NCI-H146 (cell line): ENCODE measurements around the gene TAP2.
"Not testable (repeated sequence)": the region's sequence is repeated elsewhere in the genome, so short reads cannot be mapped to it uniquely, and the experiment has no call there.

Experiments used
- DNase-seq: peaks from one replicate; lab custom pipeline; 2025; lab: John Stamatoyannopoulos, UW

TAP2 gene

GRCh38 chr6:32835167-32835893, 3.2 kb downstream of the TAP2 start:
- no peak for DNase-seq

DNA sequence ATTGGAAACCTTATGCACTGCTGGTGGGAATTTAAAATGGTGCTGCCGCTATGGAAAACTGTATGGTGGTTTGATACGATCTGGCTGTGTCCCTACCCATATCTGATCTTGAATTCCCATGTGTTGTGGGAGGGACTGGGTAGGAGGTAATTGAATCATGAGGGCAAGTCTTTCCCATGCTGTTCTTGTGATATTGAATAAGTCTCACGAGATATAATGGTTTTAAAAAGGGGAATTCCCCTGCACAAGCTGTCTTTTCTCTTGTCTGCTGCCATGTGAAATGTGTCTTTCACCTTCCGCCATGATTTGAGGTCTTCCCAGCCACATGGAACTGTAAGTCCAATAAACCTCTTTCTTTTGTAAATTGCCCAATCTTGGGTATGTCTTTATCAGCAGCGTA, 4.9 kb downstream of the TAP2 start:
- DNase-seq, result no peak

DNA sequence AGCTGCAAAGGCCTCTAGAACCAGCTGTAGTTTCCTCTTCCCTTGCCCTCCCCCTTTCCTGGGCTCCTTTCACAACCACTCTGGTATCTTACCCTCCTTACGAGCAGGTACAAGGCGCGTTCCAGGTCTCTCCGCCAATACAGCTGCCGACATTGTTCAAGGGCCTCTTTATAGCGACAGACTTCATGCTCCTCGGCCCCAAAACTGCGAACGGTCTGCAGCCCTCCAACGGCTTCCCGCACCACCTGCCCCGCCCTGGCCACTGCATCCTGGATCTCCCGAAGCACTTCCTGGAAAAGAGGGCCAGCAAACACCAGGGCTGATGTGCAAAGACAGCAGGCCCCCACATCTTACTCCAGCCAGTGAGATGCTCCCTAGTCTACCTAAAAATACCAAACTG, 6.0 kb downstream of the TAP2 start:
- no peak for DNase-seq

DNA sequence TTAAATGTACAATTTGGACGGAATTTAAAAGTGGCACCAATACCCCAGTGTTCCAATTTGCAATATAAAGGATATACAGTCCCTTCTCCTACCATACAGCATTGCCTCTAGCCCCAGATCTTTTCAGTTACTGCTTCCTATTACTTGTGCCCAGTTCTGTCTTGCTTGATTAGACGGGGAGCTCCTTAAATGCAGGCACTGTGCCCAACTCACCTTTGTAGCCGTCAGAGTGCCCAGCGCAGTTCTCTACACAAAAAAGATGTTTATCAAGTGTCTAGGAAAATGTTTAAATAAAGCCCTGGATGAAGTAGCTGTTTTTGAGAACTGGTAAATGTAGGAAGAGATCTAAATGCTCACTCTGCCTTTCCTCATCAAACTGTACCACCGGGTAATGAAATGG, 7.6 kb downstream of the TAP2 start:
- DNase-seq, result no peak

DNA sequence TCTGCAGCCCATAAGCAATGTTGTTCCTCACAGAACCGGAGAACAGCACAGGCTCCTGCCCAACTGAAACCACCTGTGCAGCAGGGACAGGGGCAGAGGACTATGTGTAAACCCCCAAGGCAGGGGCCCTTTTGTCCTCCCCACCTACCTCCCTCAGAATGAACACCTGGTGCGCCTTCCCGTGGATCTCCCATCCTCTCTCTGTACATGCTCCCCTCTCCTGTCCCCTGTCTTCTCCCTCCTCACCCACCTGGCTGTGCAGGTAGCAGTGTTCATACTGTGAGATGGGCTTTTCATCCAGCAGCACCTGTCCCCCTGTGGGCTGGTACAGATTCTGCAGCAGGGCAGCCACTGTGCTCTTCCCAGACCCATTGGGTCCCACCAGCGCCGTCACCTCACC, 8.5 kb downstream of the TAP2 start:
- DNase-seq, result no peak

DNA sequence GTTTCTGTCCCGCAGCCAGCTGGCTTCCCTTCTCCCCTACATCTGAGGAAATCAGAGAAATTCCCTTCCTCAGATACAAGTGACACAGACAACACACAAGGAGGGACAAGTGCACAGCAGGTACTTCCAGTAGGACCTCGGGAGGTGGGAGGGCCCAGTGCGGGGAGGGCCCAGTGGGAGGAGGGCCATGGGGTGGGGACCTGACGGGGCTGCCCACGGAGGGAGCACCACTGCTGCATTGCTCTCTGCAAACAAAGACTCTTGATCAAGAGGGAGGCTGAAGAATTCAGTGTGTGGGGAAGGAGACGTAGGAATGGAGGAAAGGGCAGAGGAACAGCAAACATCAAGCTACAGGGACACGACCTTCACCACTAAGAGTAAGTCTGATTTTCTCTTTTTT, 9.0 kb downstream of the TAP2 start:
- DNase-seq, result no peak

GRCh38 chr6:32827025-32827424, 11.5 kb downstream of the TAP2 start:
- no peak for DNase-seq

DNA sequence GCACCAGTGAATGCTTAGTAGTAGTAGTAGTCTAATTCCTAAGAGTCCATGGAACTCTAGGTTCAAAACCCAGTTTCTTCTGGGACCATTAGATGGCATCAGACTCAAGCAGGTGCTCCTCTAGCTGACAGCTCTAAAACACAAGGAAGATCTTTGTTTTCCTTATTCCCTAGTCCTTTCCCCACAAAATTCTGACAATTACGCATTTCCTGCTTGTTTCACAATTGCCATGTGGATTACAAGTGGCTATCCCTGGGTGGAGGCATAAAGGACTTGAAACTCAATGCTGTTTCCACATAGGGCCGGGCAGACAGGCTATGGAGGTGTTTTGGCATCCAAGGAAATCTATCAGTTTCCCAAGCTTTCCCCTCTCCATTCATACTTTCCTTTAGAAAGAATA, 12.6 kb downstream of the TAP2 start:
- no peak for DNase-seq

DNA sequence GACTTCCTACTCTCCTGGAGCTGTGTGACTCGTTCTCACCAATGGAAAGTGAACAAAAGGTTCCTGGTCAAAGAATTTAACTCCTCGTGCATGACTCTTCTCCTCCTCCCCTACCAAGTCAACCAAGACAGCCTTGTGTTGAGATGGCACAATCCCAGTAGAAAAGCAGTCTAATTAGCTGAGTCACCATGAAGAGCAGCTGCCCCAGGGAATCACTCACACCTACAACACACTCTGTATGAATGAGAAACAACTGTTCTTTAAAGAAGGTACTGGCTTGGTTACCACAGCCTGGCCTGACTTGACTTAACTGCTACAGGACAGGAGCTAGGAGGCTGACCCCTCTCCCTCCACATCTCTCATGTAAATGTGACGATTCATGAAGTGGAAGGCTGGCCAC, 18.8 kb downstream of the TAP2 start:
- DNase-seq, result no peak

DNA sequence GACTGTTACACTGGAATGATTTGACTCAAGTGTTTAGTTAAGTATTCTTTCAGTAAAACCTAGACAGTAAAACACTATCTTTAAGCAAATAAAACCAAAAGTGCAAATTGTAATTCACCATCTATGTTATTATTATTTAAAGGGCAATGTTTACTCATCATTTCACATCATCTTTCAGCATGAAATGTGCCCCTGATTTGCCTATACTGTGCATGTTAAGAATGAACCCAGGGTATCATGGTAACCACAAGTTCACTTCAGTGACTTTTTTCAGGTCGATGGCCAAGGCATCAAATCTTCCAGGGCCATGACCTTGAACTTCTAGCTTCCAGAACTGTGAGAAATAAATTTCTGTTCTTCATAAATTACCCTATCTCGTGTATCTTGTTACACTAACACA, 19.7 kb downstream of the TAP2 start:
- DNase-seq, result no peak

- DNase-seq, result no peak
Observed at GRCh38 chr6:32816746-32817204, 21.8 kb downstream of the TAP2 start, which contains the start of gene HLA-DOB. TSS of gene HLA-DOB (minus strand) at chr6:32817002. CDS start at chr6:32816951, 51 bp downstream.

DNA sequence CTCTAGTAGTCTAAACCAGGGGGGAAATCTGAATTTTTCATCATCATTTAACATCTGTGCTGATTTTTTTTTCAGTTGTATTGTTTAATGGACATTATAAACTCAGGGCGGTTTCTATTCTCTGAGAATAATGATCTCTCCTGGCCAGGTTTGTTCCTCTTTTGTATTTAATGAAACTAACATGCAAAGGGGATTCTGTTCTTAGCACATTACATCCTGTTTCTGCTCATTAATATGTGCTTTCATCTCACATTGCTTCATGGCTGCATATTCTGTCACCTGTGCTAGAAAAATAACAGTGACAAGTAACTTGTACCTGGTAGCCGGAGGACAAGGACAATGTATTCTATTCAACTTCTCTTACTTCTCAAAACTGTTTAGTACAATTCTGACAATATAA, 22.5 kb downstream of the TAP2 start:
- no peak for DNase-seq

DNA sequence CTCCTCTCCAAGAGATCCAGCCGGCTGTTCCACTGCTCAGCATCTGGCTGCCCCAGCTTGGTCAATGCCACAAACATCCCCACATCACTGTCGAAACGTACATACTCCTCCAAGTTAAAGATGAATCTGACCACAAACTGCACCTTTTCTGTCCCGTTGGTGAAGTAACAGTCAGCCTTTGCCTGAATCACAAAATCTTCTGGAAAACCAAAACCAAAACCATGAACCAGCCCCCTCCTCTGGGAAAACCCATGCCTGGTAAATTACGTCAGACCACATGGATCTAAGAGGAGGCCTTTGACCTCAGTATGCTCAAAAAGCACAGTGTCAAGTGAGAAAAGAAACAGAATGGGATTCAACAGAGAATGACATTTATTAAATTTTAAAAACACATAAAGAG, 23.4 kb downstream of the TAP2 start:
- no peak for DNase-seq

DNA sequence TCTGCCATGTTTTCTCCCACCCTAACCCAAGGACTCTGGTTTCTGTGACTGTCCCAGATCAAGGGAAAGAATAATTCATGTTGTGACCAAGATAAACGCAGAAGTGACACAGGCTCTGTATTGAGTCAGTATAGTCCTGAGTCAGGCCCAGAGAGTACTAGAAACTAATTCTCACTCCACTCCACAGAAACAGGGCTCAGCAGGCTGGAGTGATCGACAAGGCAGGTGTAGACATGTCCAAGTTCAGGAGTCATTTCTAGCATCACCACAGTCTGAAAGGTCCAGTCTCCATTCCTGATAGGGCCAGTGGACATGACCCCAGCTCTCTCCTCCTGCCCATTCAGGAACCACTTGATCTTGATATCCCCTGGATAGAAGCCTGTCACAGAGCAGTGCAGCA, 24.4 kb downstream of the TAP2 start:
- no peak for DNase-seq

GRCh38 chr6:32809171-32809570, 29.4 kb downstream of the TAP2 start:
- DNase-seq, result no peak

- DNase-seq, result no peak
Observed at GRCh38 chr6:32807020-32807580, 31.4 kb downstream of the TAP2 start.

GRCh38 chr6:32805404-32805803, 33.1 kb downstream of the TAP2 start:
- DNase-seq, result not testable (repeated sequence)

DNA sequence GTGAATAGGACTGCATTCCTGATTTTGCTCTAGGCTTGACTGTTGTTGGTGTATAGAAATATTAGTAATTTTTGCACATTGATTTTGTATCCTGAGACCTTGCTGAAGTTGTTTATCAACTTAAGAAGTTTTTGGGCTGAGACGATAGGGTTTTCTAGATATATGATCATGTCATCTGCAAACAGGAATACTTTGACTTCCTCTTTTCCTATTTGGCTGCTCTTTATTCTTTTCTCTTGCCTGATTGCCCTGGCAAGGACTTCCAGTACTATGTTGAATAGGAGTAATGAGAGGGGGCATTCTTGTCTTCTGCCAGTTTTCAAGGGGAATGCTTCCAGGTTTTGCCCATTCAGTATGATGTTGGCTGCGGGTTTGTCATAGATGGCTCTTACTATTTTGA, 35.1 kb downstream of the TAP2 start:
- DNase-seq, result no peak

DNA sequence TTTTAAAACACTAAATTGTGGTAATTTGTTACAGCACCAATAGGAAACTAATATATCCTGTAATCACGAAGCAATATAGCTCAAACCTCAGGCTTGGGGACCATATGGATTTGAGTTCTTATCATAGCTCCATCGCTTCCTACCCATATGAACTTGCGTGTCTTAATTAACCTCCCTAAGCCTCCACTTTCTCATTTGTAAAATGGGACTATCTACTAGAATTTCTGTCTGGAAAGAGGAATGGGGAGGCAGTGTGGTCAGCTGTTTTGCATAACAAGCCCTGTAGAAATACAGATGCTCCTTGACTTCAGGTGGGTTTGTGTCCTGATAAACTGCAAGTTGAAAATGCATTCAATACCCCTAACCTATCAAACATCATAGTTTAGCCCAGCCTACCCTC, 38.8 kb downstream of the TAP2 start:
- no peak for DNase-seq

DNA sequence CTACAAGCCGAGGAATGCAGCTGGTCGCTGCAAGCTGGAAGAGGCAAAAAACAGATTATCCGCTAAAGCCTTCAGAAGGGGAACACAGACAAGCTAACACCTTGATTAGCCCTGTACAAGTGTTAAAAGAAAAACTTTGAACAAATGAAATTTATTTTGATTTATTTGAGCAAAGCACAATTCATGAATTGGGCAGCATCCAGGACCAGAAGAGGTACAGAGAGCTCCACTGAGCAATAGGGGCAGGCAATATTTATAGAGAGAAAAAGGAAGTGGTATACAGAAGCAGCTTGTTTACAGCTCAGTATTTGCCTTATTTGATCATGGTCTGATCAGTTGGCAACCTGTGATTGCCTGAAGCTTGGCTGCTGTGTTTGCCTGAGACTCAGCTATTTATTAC, 39.4 kb downstream of the TAP2 start:
- no peak for DNase-seq

DNA sequence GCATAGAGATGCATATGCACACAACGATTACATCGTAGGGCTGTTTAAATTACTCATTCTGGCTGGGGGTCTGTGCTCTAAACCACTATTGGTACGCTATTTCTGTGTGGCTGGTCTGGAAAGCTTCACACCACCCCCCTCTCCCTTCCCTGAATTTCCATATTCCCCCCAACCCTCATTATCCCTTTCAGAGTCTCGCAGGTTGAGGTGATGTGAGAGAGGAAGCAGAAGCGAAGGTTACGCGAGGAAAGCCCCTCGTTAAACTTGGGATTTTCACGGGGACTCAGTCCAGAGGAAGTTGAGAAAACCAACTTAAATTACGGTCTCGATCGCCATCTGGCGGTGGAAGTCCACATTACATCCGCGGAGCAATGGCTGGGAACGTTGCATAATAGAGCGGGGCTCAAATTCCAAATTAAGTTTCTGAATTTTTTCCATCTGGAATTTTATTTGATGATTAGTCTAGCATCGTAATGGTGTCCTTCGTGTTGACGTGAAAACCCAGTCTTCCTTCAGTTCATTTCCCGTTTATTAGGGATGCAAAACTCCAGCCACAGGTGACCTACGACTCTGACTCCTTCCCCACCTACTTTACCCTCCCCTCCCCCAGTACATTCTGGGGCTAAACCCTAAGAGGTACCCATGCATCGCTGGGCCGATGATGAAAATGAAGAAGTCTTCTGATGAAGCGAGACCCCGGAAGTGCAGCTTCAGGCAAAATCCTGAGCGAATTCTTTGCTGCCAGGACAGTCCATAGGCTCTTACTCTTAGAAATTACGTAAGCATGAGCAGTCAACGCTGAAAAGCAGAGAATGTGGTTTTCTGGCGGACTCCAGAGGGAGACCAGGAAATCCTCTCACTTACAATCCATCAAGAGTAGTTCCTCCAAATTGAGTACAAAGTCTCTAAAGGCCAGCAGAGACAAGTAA, 41.4 kb downstream of the TAP2 start:
- DNase-seq, result peak; percentile 12

- DNase-seq, result no peak
Observed at GRCh38 chr6:32794510-32794909, 44.0 kb downstream of the TAP2 start.

DNA sequence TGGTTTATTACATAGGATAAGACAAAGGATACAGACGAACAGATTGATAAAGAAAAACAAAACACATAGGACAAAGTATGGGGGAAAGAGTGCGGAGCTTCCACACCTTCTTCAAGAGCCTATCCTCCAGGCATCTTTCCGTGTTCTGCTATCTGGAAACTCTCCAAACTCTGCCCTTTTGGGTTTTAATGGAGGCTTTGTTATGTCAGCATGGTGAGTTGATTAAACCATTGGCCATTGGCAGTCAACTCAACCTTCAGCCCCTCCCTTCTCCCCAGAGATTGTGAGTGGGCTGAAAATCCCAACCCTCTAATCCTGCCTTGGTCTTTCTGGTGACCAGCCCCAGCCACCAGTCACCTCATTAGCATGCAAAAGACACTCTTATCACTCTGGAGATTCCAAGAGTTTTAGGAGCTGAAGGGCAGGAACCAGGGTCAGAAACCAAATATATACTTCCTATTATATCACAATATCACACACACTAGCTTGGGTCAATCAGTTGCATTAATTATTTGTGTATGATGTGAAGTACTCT, 45.6 kb downstream of the TAP2 start:
- DNase-seq, result no peak
